Measurements from ENCODE around the gene PLEKHG4B.

- TF ChIP-seq CTCF (IDR thresholded peaks at IDR 0.05; ENCODE audit: poor library complexity, severe bottlenecking) (no peak), POLR2AphosphoS5 (IDR thresholded peaks at IDR 0.05) (no peak), EZH2 (IDR thresholded peaks at IDR 0.05; ENCODE audit: borderline replicate concordance, insufficient read depth, low read length, poor library complexity, severe bottlenecking) (no peak), RAD21 (conservative IDR thresholded peaks at IDR 0.05) (no peak), MXI1 (conservative IDR thresholded peaks at IDR 0.05; ENCODE audit: poor library complexity, severe bottlenecking) (no peak), EP300 (conservative IDR thresholded peaks at IDR 0.05; ENCODE audit: poor library complexity, severe bottlenecking) (no peak), TAF1 (IDR thresholded peaks at IDR 0.05; ENCODE audit: low read depth) (no peak), SMC3 (conservative IDR thresholded peaks at IDR 0.05; ENCODE audit: poor library complexity) (no peak), REST (IDR thresholded peaks at IDR 0.05; ENCODE audit: borderline replicate concordance) (no peak)
Measured at GRCh38 chr5:171801-172331, 79.9 kb downstream of the PLEKHG4B start.
